HepG2 (cell line): ENCODE measurements around the gene PTTG1IP2. TPM values are rescaled to one million over a fixed set of nuclear protein-coding genes. Genes with fewer than 3 reads are reported as not detected.

Experiments
- FOXO1 ChIP-seq: sonication (generic); formaldehyde crosslinking; IDR thresholded peaks from 2 replicates; pipeline ENCODE4 v1.4.0; 2020; ENCODE audit warnings: missing genetic modification reagents
- FOXP1 ChIP-seq, 2 experiments: fragments of 450-650 bp in 1 of 2; IDR thresholded peaks; 2 replicates each; pipeline ENCODE4 v1.6.1; 2017 to 2018; ENCODE audit warnings: antibody characterized with exemption in 1 of 2
- MYC ChIP-seq: sonication (generic); formaldehyde crosslinking; IDR thresholded peaks from 2 replicates; pipeline ENCODE4 v1.9.0; 2021; ENCODE audit warnings: missing genetic modification reagents, borderline replicate concordance
- PRDM10 ChIP-seq: sonication (generic); formaldehyde crosslinking; IDR thresholded peaks from 2 replicates; pipeline ENCODE4 v1.4.0; 2020; ENCODE audit warnings: low read depth, missing genetic modification reagents
- PRMT3 ChIP-seq: sonication (generic); formaldehyde crosslinking; IDR thresholded peaks from 2 replicates; pipeline ENCODE4 v1.8.1; 2022; ENCODE audit warnings: low read depth, mild to moderate bottlenecking, moderate library complexity, missing genetic modification reagents, borderline replicate concordance
- RXRB ChIP-seq: IDR thresholded peaks from 2 replicates; pipeline ENCODE4 v1.6.1; 2016; ENCODE audit warnings: borderline replicate concordance, missing genetic modification reagents, missing compliant biosample characterization
- SNAPC5 ChIP-seq: sonication (generic); formaldehyde crosslinking; IDR thresholded peaks from 2 replicates; pipeline ENCODE4 v1.8.1; 2023; ENCODE audit warnings: mild to moderate bottlenecking, missing genetic modification reagents, borderline replicate concordance
- SPEN ChIP-seq: sonication (generic); formaldehyde crosslinking; IDR thresholded peaks from 2 replicates; pipeline ENCODE4 v1.5.1; 2020; ENCODE audit warnings: low read depth, mild to moderate bottlenecking, missing genetic modification reagents
- ZNF138 ChIP-seq: sonication (generic); formaldehyde crosslinking; IDR thresholded peaks from 2 replicates; pipeline ENCODE4 v1.5.0; 2020; ENCODE audit warnings: mild to moderate bottlenecking, low read depth, missing genetic modification reagents
- ZNF224 ChIP-seq: sonication (generic); formaldehyde crosslinking; IDR thresholded peaks from 2 replicates; pipeline ENCODE4 v1.5.0; 2020; ENCODE audit warnings: mild to moderate bottlenecking, missing genetic modification reagents
- ZNF7 ChIP-seq: IDR thresholded peaks from 2 replicates; pipeline ENCODE4 v1.6.1; 2016; ENCODE audit warnings: missing biosample characterization, missing genetic modification reagents
- ZNF768 ChIP-seq: sonication (generic); formaldehyde crosslinking; IDR thresholded peaks from 2 replicates; pipeline ENCODE4 v1.4.0; 2020; ENCODE audit warnings: missing genetic modification reagents
- polyA plus RNA-seq, 8 experiments: library from polyadenylated mRNA; depleted of rRNA in 3 of 8; stranded (reverse) in 7 of 8; unstranded in 1 of 8; fragments of >200 nt; fragmentation: Illumina TruSeq in 4 of 8; extraction: Trizol in 4 of 8; gene quantifications; 2 replicates each; pipeline versions ENCODE4 v1.2.1 to v1.2.3, GENCODE V29; 2011 to 2016; ENCODE audit warnings: low read depth in 4 of 8, missing spikeins in 1 of 8, mixed read lengths in 1 of 8; ENCODE audit not compliant: insufficient read depth in 1 of 8
- total RNA-seq, 5 experiments: library from RNA; depleted of rRNA; stranded (reverse); fragments of >200 nt; fragmentation: Illumina TruSeq; extraction: Trizol; gene quantifications; 2 replicates each; pipeline ENCODE4 v1.2.3, GENCODE V29; 2016; ENCODE audit warnings: low read depth in 1 of 5

PTTG1IP2 gene
- total and polyA plus RNA-seq, 2 of the 13 experiments (the other 11 are each of a cell fraction or from before 2014, with no cell fraction given) = not detected

- TF ChIP-seq SPEN (CRISPR knock-in tag) (no peak), PRDM10 (CRISPR knock-in tag) (no peak), SNAPC5 (CRISPR knock-in tag) (no peak), FOXO1 (CRISPR knock-in tag) (no peak), ZNF138 (CRISPR knock-in tag) (no peak), PRMT3 (CRISPR knock-in tag) (no peak), MYC (no peak), ZNF7 (no peak), ZNF768 (CRISPR knock-in tag) (no peak), FOXP1 (IDR thresholded peaks at IDR 0.05) (no peak), FOXP1 (CRISPR knock-in tag; IDR thresholded peaks at IDR 0.05) (no peak), ZNF224 (CRISPR knock-in tag) (no peak), RXRB (CRISPR knock-in tag) (no peak)
- TF ChIP-seq, all 625 proteins: peak for 0
Measured at GRCh38 chr7:90473814-90474213, 4.4 kb downstream of the PTTG1IP2 start (continued).
